Activated T-helper 2 cell treated with anti-CD3 and anti-CD28 coated beads, Interferon-gamma antibody, Interleukin-2, Interleukin-4, amounts not matched to agents 10 μg/mL and 5 μg/mL and 100 μg/mL, durations not matched to agents 14 hours and 24 hours and 36 hours (primary cell): Measurements from ENCODE around the gene PPP1R14C. TPM values are rescaled to one million over a fixed set of nuclear protein-coding genes. Genes with fewer than 3 reads are reported as not detected.

Source experiments
- DNase-seq: peaks from one replicate; pipeline ENCODE4 v3.0.0; 2021; ENCODE audit warnings: low spot score
- H3K27ac Mint-ChIP-seq: one replicate; pipeline ENCODE4 v1.8.0; 2021; ENCODE audit warnings: mixed read lengths
- H3K27me3 Mint-ChIP-seq: one replicate; pipeline ENCODE4 v1.8.0; 2021; ENCODE audit warnings: low read depth, mixed read lengths
- H3K36me3 Mint-ChIP-seq: one replicate; pipeline ENCODE4 v1.8.0; 2021; ENCODE audit warnings: low read depth, mixed read lengths
- H3K4me1 Mint-ChIP-seq: one replicate; pipeline ENCODE4 v1.8.0; 2021; ENCODE audit warnings: low read depth, mixed read lengths
- H3K4me3 Mint-ChIP-seq: one replicate; pipeline ENCODE4 v1.8.0; 2021; ENCODE audit warnings: low read depth, mild to moderate bottlenecking, moderate library complexity, mixed read lengths
- H3K9me3 Mint-ChIP-seq: one replicate; pipeline ENCODE4 v1.8.0; 2021; ENCODE audit warnings: mixed read lengths
- intact Hi-C: fragments of 100-400 bp; cut with micrococcal nuclease; formaldehyde crosslinking; loops from one replicate; pipeline ENCODE4 v1.15.1; 2023
- total RNA-seq: library from RNA; stranded (reverse); gene quantifications from 2 replicates; pipeline ENCODE4 v1.2.3, GENCODE V29; 2022

PPP1R14C gene
- total RNA-seq, 1 donor from 2014 or later = 0.23 TPM

DNA sequence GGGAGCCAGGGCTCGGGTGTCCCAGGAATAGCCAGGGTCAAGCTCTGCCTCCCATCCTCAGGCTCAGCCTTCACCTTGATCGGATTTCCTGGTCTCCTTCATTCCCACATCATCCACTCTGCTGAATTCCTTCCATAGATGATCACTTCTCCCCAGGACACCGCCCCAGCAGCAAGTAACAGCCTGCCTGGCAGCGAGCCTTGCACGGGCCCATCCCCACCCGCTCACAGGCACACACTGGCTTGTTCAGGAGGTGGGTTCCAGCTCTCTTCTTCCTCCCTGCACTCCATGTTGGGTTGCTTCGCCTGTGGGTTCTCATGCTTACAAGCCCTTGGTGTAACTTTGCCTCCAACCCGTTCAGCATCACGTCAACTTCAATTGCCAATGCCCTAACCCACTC lies 113.0 kb downstream of the PPP1R14C start:
- Mint-ChIP-seq H3K4me3 (no peak overlapping the region), H3K27ac (no peak overlapping the region), H3K36me3 (peaks cover 4% of the 10 kb centered on the region), H3K4me1 (peaks cover 48% of the 10 kb centered on the region), H3K27me3 (peaks cover 2% of the 10 kb centered on the region), H3K9me3 (peaks cover 8% of the 10 kb centered on the region)
- no peak for DNase-seq
- intact Hi-C loops = loop anchor here (2.0 to 5.0 kb wide), 4 partner anchors 46 to 161 kb away; no protein-coding TSS in a partner anchor

DNA sequence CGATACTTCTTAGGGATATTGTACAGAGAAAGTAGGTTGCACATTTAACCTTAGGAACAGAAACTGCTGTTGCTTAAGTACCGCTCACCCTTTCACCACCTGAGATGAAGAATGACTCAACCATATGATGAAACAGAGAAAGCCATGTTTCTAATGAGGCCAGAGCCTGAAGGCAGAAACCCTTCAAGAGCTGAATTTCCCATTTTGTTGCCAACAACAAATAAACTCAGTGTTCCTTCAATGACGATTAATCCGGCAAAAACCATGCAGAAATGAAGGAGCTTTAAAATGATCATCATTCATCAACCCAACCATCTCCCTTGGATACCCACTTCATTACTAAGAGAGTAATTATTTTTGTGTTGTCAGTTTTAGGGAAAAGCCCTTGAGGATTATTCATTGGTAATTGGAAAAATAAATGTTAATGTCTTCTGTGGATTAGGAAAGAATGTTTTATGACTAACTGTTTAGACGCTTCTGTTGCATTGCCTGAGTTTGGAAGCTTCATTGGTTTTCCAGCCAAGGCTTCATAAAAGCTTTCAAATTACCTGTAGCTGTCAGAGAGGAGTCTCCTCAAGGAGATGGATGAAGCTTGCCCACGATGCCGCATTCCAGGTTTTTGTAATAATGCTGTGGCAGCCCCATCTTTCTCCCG lies 113.9 kb downstream of the PPP1R14C start:
- Mint-ChIP-seq H3K36me3 (no peaks in the 10 kb centered on the region), H3K4me3 (no peak overlapping the region), H3K27me3 (peaks cover 2% of the 10 kb centered on the region), H3K9me3 (peaks cover 7% of the 10 kb centered on the region), H3K27ac (no peak overlapping the region), H3K4me1 (peaks cover 48% of the 10 kb centered on the region)
- DNase-seq = no peak
- intact Hi-C loops = loop anchor here (5.0 kb wide), 3 partner anchors 46 to 161 kb away; no protein-coding TSS in a partner anchor

DNA sequence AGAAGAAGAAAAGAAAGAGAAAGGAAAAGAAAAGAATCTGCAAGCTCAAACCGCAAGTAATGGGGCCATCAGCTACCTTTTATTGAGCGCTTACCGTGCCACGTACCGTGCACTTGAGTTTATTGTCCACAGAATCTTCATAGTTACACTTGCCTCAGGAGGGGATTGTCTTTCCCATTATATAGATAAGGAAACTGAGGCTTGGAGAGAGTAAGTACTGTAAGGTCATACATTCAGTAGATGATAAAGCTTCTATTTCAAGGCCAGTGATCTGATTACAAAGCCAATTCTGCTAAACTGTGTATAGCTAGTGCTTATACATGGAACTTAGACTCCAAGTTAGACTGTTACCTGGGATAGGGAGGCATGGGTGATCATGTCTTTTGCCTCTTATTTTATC lies 115.5 kb downstream of the PPP1R14C start:
- Mint-ChIP-seq H3K27me3 (no peaks in the 10 kb centered on the region), H3K4me3 (no peak overlapping the region)

DNA sequence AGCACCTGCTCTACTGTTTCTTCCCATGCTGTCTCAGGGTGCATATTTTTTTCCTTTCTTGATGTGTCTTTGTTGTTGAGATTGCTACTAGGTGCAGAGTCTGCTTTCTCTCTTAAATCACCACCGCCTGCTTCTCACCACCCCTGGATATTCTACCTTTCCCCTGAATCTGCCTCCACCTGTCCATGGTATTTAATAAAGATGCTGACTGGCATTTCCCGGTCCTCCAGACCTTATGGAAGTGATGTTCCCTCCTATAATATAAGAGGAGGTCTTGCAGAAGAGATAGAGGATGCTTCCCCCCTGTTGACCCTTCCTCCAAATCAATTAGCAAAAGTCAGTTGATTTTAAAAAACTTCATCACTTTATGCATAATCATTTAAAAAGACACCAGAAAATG lies 118.1 kb downstream of the PPP1R14C start:
- Mint-ChIP-seq H3K9me3 (peaks cover 14% of the 10 kb centered on the region), H3K36me3 (no peaks in the 10 kb centered on the region), H3K27ac (no peak overlapping the region), H3K27me3 (no peaks in the 10 kb centered on the region), H3K4me3 (no peak overlapping the region), H3K4me1 (peaks cover 18% of the 10 kb centered on the region)
- no peak for DNase-seq
- intact Hi-C loops = no loop called here

More for the DNA sequence above, 115.5 kb downstream of the PPP1R14C start:
- intact Hi-C loops = loop anchor here (5.0 kb wide), 3 partner anchors 44 to 159 kb away; no protein-coding TSS in a partner anchor
- Mint-ChIP-seq H3K9me3 (peaks cover 7% of the 10 kb centered on the region), H3K4me1 (peaks cover 38% of the 10 kb centered on the region), H3K27ac (no peak overlapping the region), H3K36me3 (no peaks in the 10 kb centered on the region)
- no peak for DNase-seq

DNA sequence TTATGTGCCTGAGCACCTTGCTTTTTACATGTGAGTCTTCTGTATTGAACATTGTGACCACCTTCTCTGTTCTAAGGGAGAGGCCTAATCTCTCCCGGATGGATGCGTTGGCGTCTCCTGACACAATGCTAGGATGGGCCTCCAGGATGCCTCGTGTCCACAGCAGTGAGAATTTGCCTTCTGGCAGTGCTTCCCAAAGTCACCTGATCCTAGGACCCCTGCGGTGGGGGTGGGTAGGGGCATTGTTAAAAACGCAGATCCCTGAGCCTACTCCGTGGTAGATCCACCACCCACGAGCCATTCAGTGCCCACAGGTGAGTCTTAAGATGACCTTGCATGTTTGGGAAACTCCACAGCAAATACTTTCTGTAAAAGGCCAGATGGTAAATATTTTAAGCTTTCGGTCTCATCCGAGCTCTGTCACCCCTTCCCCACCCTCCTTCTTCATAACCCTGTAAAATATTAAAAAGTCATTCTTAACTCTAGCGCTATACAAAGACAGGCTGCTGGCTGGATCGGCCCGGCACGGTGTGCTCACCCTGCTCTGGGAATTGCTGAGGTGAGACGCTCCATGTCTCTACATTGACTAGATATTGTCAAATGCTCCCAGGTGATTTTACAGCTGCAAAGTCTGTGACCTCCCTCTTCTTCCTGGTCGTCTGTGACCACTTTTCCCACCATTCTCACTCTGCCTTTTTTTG lies 119.3 kb downstream of the PPP1R14C start:
- intact Hi-C loops = no loop called here
- peaks cover 14% of the 10 kb centered on the region for H3K9me3 Mint-ChIP-seq
- no peak for DNase-seq
- H3K4me3 Mint-ChIP-seq = no peak overlapping the region
- H3K27ac Mint-ChIP-seq = no peak overlapping the region
- peaks cover 1% of the 10 kb centered on the region for H3K27me3 Mint-ChIP-seq
- peaks cover 7% of the 10 kb centered on the region for H3K4me1 Mint-ChIP-seq
- H3K36me3 Mint-ChIP-seq = no peaks in the 10 kb centered on the region

DNA sequence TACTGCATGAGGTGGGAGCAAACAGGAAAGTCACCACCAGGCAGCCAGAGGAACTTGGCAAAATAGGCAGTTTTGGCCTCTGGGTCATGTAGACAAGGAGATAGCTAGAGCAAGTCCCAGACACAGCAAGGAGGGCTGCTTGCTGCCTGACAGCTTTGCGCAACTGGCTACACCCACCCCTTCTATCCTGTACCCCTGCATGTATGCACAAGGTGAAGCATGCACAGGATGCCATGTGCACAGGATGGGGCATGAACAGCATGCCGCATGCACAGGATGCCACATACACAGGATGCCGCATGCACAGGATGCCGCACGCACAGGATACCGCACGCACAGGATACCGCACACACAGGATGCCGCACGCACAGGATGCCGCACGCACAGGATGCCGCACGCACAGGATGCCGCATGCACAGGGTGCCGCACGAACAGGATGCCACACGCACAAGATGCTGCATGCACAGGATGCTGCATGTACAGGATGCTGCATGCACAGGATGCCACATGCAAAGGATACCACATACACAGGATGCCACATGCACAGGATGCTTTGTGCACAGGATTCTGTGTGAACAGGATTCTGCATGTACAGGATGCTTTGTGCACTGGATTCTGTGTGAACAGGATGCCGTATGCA lies 121.0 kb downstream of the PPP1R14C start:
- peaks cover 2% of the 10 kb centered on the region for H3K4me1 Mint-ChIP-seq
- DNase-seq = peak; percentile 24
- H3K27ac Mint-ChIP-seq = no peak overlapping the region
- intact Hi-C loops = no loop called here
- no peak overlapping the region for H3K4me3 Mint-ChIP-seq
- H3K36me3 Mint-ChIP-seq = no peaks in the 10 kb centered on the region
- H3K27me3 Mint-ChIP-seq = peaks cover 1% of the 10 kb centered on the region
- H3K9me3 Mint-ChIP-seq = peaks cover 11% of the 10 kb centered on the region

DNA sequence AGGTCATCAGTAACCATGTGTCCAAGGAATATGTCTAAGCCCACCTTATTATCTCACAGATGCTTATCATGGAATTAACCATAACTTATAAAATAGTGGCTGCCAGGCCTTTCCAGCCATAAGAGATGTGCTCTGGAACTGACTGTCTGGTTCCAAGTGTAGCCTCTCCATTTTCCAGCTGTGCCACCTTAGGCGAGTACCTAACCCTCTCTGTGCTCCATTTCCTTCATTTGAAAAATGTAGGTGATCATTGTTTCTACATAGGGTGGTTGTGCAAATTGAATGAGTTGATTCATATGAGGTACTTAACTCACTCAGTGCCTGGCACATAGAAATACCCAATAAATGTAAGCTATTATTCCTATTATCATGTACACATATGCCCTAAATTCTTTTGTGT lies 123.5 kb downstream of the PPP1R14C start:
- Mint-ChIP-seq H3K27me3 (peaks cover 3% of the 10 kb centered on the region), H3K9me3 (peaks cover 7% of the 10 kb centered on the region), H3K4me1 (peaks cover 5% of the 10 kb centered on the region), H3K36me3 (no peaks in the 10 kb centered on the region), H3K27ac (no peak overlapping the region), H3K4me3 (no peak overlapping the region)
- no peak for DNase-seq
- intact Hi-C loops = no loop called here

DNA sequence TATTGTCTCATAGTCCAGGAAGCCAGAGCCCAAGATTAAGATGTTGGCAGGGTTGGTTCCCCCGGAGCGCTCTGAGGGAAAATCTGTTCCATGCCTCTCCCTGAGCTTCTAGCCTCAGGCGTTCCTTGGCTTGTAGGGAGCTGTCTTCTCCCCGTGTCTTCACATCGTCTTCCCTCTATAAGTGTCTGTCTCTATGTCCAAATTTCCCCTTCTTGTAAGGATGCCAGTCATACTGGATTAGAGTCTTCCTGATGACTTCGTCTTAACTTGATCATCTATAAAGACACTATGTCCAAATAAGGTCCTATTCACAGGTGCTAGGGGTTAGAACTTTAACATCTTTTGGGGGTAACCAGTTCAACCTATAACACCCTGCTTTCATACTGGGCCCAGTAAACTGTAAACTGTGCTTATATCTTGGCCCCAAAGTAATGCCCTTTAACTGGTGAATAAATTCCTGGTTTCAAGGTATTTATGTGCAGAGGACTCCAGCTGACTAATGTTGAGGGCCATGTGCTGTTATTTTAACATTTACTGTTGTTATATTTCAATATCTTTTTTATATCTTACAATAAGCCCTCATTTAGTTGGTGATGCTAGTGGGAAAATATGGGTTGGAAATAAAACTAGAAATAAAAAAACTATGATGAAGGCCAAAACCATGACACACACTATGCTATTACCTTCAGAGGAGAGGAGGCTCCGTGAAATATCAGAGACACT lies 124.3 kb downstream of the PPP1R14C start:
- intact Hi-C loops = no loop called here
- Mint-ChIP-seq H3K4me3 (no peak overlapping the region), H3K4me1 (peaks cover 5% of the 10 kb centered on the region), H3K9me3 (peaks cover 7% of the 10 kb centered on the region), H3K27ac (no peak overlapping the region), H3K27me3 (peaks cover 7% of the 10 kb centered on the region), H3K36me3 (no peaks in the 10 kb centered on the region)
- no peak for DNase-seq

DNA sequence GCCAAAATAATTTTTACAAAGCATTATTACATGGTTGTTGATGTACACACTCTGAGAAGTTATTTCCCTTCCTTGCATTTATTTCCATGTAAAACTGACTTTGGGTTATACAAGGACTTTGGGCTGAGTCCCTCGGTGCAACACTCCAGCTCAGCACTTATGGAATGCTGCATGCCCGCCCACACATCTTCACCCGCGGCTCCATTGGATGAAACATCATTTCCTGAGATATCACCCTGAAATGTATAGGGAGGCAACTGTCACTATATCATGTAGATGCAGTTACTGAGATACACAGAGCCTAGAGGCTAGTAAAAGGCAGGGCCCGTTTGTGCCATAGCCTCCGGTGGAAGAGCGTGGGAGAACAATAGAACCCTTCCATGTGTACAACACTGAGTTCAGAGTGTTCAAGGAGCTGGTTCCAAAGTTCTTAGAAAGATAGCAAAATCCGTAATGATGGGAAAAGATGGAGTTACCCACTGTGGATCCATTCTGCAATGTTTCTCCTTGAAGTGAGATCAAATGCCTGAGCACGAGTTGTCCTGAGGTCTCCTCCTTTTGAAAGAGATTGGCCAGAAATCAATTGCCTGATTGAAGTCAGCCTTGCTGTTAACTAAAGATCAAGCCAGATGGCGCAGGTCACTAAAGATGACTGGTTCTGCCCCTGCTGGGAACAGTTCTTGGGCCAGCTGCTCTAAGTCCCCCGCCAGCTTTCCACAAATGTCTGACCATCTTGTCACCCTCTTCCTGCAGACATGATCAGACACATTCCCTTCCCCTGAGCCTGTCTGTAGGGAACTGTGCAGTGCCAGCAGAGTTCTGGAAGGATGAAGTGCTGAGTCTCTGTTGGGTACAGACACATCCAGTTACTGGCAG lies 125.1 kb downstream of the PPP1R14C start:
- Mint-ChIP-seq H3K27ac (no peak overlapping the region), H3K9me3 (peaks cover 7% of the 10 kb centered on the region), H3K4me1 (peaks cover 5% of the 10 kb centered on the region), H3K4me3 (no peak overlapping the region), H3K27me3 (peaks cover 12% of the 10 kb centered on the region), H3K36me3 (no peaks in the 10 kb centered on the region)
- intact Hi-C loops = no loop called here
- no peak for DNase-seq

DNA sequence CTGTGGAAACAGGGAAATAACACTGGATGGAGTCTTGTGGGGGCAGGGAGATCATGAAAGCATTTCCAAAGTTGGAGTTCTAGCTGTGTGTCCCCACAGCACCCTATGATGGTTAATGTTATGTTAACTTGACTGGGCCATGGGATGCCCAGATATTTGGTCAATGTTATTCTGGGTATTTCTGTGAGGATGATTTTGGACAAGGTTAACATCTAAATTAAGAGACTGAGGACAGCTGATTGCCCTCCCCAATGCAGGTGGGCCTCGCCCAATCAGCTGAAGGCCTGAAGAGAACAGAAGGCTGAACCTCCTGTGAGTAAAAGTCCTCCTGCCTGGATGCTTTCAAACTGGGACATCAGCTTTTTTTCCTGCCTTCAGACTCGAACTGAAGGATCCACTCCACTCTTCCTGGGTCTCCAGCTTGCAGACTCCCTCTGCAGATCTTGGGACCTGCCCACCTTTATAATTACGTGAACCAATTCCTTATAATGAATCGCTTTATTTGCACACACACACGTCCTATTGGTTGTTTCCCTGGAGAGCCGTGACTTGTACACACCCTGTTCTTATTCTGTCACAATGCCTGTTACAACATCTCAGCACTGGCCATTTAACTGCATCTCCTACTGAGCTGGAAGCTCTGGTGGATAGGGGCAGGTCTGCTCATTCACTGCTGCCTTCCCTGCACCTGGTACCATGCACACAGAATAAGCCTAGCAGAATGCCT lies 126.4 kb downstream of the PPP1R14C start:
- H3K4me1 Mint-ChIP-seq = peaks cover 5% of the 10 kb centered on the region
- H3K4me3 Mint-ChIP-seq = no peak overlapping the region
- peaks cover 17% of the 10 kb centered on the region for H3K27me3 Mint-ChIP-seq
- DNase-seq = no peak
- H3K27ac Mint-ChIP-seq = no peak overlapping the region
- intact Hi-C loops = no loop called here
- no peaks in the 10 kb centered on the region for H3K36me3 Mint-ChIP-seq
- peaks cover 6% of the 10 kb centered on the region for H3K9me3 Mint-ChIP-seq

DNA sequence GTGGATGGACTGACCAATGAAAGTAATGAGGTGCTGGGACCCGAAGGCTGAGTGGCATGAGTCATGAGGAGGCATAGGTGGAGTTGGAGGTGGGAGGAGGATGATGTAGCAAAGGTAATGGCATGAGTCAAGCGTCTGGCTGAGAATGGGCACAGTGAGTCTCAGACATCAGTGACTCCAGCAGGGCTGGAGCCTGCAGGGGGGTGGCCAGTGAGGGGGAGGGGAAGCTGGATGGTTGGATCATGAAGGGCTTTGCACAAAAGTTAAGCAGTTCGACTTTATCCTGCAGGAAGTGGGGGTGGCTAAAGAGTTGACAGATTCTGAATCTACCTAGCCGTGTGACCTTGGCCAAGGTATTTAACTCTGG lies 127.0 kb downstream of the PPP1R14C start:
- intact Hi-C loops = no loop called here
- Mint-ChIP-seq H3K9me3 (peaks cover under 1% of the 10 kb centered on the region), H3K27me3 (peaks cover 17% of the 10 kb centered on the region), H3K4me3 (no peak overlapping the region), H3K36me3 (no peaks in the 10 kb centered on the region), H3K27ac (no peak overlapping the region), H3K4me1 (peaks cover 3% of the 10 kb centered on the region)
- DNase-seq = no peak
